Adipose tissue (tissue), 3 donors: ENCODE results near the gene MYO7B. TPM values are rescaled to one million over a fixed set of nuclear protein-coding genes. Genes with fewer than 3 reads are reported as not detected.
"Not testable (repeated sequence)": the region's sequence is repeated elsewhere in the genome, so short reads cannot be mapped to it uniquely, and the experiment has no call there.

Experiments
- H3K27ac ChIP-seq: one replicate; pipeline ENCODE4 v1.5.1; 2013; ENCODE audit warnings: low read depth, low read length
- WGBS, 3 donors: extraction: QIAGEN DNeasy Blood & Tissue Kit; methylation state at CpG; one replicate each; pipeline ENCODE4 v1.1.7; 2013; 5-methylcytosine and 5-hydroxymethylcytosine counted together
- polyA plus RNA-seq, 3 donors: library from polyadenylated mRNA; stranded (reverse); fragments of 200-250 nt; gene quantifications; one replicate each; pipeline ENCODE4 v1.2.3, GENCODE V29; 2013
- donor health status: healthy with polysubstance abuse.
- donor health status: Bipolar disorder and iron deficiency.
- donor health status: healthy.

The MYO7B gene
- polyA plus RNA-seq, 3 donors, result 0.40 to 2.2 (median 2.1) TPM

- no peak overlapping the region for H3K27ac ChIP-seq
- 81 to 87% (median 87%) methylated on average over 10 of the region's 10 CpGs for whole genome bisulfite sequencing, 3 donors
These were observed 31.1 kb downstream of the MYO7B start for GRCh38 chr2:127566576-127566975.

GRCh38 chr2:127567351-127567854 is 31.9 kb downstream of the MYO7B start:
- WGBS, 3 donors, result 86 to 96% (median 91%) methylated on average over 5 of the region's 5 CpGs
- no peak overlapping the region for H3K27ac ChIP-seq

GRCh38 chr2:127568128-127568527 is 32.6 kb downstream of the MYO7B start:
- H3K27ac ChIP-seq, result no peak overlapping the region
- WGBS, 3 donors, result 79 to 95% (median 90%) methylated on average over 6 of the region's 6 CpGs

- 75 to 79% (median 76%) methylated on average over 6 of the region's 6 CpGs for WGBS, 3 donors
- H3K27ac ChIP-seq, result no peak overlapping the region
These were observed 34.2 kb downstream of the MYO7B start for GRCh38 chr2:127569666-127570065.

GRCh38 chr2:127570282-127571250 is 35.1 kb downstream of the MYO7B start:
- 58 to 65% (median 61%) methylated on average over 18 of the region's 18 CpGs for WGBS, 3 donors
- no peak overlapping the region for H3K27ac ChIP-seq

GRCh38 chr2:127572352-127572751 is 36.9 kb downstream of the MYO7B start:
- 92 to 97% (median 92%) methylated on average over 2 of the region's 2 CpGs for WGBS, 3 donors
- H3K27ac ChIP-seq, result not testable (repeated sequence)

- 84 to 92% (median 91%) methylated on average over 5 of the region's 5 CpGs for WGBS, 3 donors
- H3K27ac ChIP-seq, result no peak overlapping the region
These were observed 37.4 kb downstream of the MYO7B start for GRCh38 chr2:127572841-127573240.

- WGBS, 3 donors, result 88 to 92% (median 89%) methylated on average over 6 of the region's 6 CpGs
- no peak overlapping the region for H3K27ac ChIP-seq
These were observed 37.8 kb downstream of the MYO7B start for GRCh38 chr2:127573298-127573697.

- 89 to 95% (median 92%) methylated on average over 17 of the region's 17 CpGs for WGBS, 3 donors
- no peak overlapping the region for H3K27ac ChIP-seq
These were observed 38.3 kb downstream of the MYO7B start for GRCh38 chr2:127573771-127574170.

- WGBS, 3 donors, result 85 to 95% (median 90%) methylated on average over 3 of the region's 3 CpGs
- H3K27ac ChIP-seq, result no peak overlapping the region
These were observed 39.2 kb downstream of the MYO7B start for GRCh38 chr2:127574656-127575055.

- H3K27ac ChIP-seq, result no peak overlapping the region
- 69 to 87% (median 77%) methylated on average over 4 of the region's 4 CpGs for WGBS, 3 donors
These were observed 39.8 kb downstream of the MYO7B start for GRCh38 chr2:127575185-127575765.

- H3K27ac ChIP-seq, result no peak overlapping the region
- 54 to 72% (median 55%) methylated on average over 11 of the region's 11 CpGs for WGBS, 3 donors
These were observed 40.5 kb downstream of the MYO7B start for GRCh38 chr2:127575941-127576432.

GRCh38 chr2:127576433-127577207 is 41.1 kb downstream of the MYO7B start:
- no peak overlapping the region for H3K27ac ChIP-seq
- 82 to 85% (median 84%) methylated on average over 23 to 26 of the region's 26 CpGs for WGBS, 3 donors

- no peak overlapping the region for H3K27ac ChIP-seq
- 90 to 97% (median 93%) methylated on average over 2 of the region's 2 CpGs for whole genome bisulfite sequencing, 3 donors
These were observed 41.7 kb downstream of the MYO7B start for GRCh38 chr2:127577208-127577475.

- 86 to 92% (median 91%) methylated on average over 12 of the region's 12 CpGs for WGBS, 3 donors
- H3K27ac ChIP-seq, result no peak overlapping the region
These were observed 42.0 kb downstream of the MYO7B start for GRCh38 chr2:127577503-127577902.

GRCh38 chr2:127577973-127578372 is 42.5 kb downstream of the MYO7B start:
- H3K27ac ChIP-seq, result no peak overlapping the region
- 85 to 88% (median 88%) methylated on average over 11 of the region's 11 CpGs for WGBS, 3 donors

GRCh38 chr2:127578411-127578810 is 42.9 kb downstream of the MYO7B start:
- H3K27ac ChIP-seq, result no peak overlapping the region
- 56 to 76% (median 75%) methylated on average over 6 of the region's 6 CpGs for WGBS, 3 donors

GRCh38 chr2:127579231-127579630 is 43.7 kb downstream of the MYO7B start:
- 89 to 95% (median 94%) methylated on average over 4 of the region's 4 CpGs for WGBS, 3 donors

More at GRCh38 chr2:127579231-127579630, 43.7 kb downstream of the MYO7B start:
- H3K27ac ChIP-seq, result no peak overlapping the region
